Right renal cortex interstitium (tissue), 3 donors: Measurements from ENCODE around the gene MORN2. TPM values are rescaled to one million over a fixed set of nuclear protein-coding genes. Genes with fewer than 3 reads are reported as not detected.
"Not testable (repeated sequence)": the region's sequence is repeated elsewhere in the genome, so short reads cannot be mapped to it uniquely, and the experiment has no call there.

ENCODE experiments used
- DNase-seq, 3 donors: peaks; one replicate each; pipeline ENCODE4 v3.0.0-alpha.2; 2013; ENCODE audit warnings: low read depth in 3 of 3, low spot score in 2 of 3
- polyA plus RNA-seq, 3 donors: library from polyadenylated mRNA; unstranded; fragments of 120-200 nt; gene quantifications; one replicate each; pipeline ENCODE4 v1.2.1, GENCODE V29; 2013; ENCODE audit not compliant: insufficient read length in 3 of 3

The MORN2 gene
- 10 to 100 TPM; 59.6 to 63.6 (median 60.8) TPM for polyA plus RNA-seq

GRCh38 chr2:38875576-38876367 lies at the start of gene MORN2, which contains the start of gene DHX57:
MORN2 (plus strand) TSS chr2:38875976.
DHX57 (minus strand) TSS chr2:38875934; CDS start chr2:38868405, 7,529 bp downstream.
- DNase-seq = peak; percentile 74 to 85 (median 74)

GRCh38 chr2:38827539-38828145 lies 48.1 kb upstream of the MORN2 start:
- not testable (repeated sequence) for DNase-seq

- no peak for DNase-seq
These were observed 47.3 kb upstream of the MORN2 start for GRCh38 chr2:38828460-38828859.

GRCh38 chr2:38829971-38830370 lies 45.8 kb upstream of the MORN2 start:
- no peak for DNase-seq

GRCh38 chr2:38830526-38831159 lies 45.1 kb upstream of the MORN2 start:
- no peak for DNase-seq

- no peak for DNase-seq
These were observed 40.7 kb upstream of the MORN2 start for GRCh38 chr2:38835015-38835601.

- DNase-seq = no peak
These were observed 39.8 kb upstream of the MORN2 start for GRCh38 chr2:38835990-38836389.

- no peak for DNase-seq
These were observed 39.0 kb upstream of the MORN2 start for GRCh38 chr2:38836791-38837190.

- DNase-seq = no peak
These were observed 25.7 kb upstream of the MORN2 start for GRCh38 chr2:38850045-38850444.

- DNase-seq = no peak
These were observed 19.6 kb upstream of the MORN2 start for GRCh38 chr2:38856165-38856564.

- no peak for DNase-seq
These were observed 13.3 kb upstream of the MORN2 start for GRCh38 chr2:38862476-38862875.

GRCh38 chr2:38863061-38863695 lies 12.6 kb upstream of the MORN2 start:
- DNase-seq = no peak

GRCh38 chr2:38866773-38867443 lies 8.9 kb upstream of the MORN2 start:
- DNase-seq = no peak

GRCh38 chr2:38871432-38871831 lies 4.3 kb upstream of the MORN2 start:
- no peak for DNase-seq

- no peak for DNase-seq
These were observed 2.0 kb upstream of the MORN2 start for GRCh38 chr2:38873763-38874162.

- peak in 1 of 3 donors; percentile 15 for DNase-seq
These were observed 575 bp upstream of the MORN2 start for GRCh38 chr2:38875227-38875575.

- no peak for DNase-seq
These were observed 631 bp downstream of the MORN2 start for GRCh38 chr2:38876407-38876806.

- DNase-seq = no peak
These were observed 10.3 kb downstream of the MORN2 start for GRCh38 chr2:38886063-38886462.

GRCh38 chr2:38887347-38887746 lies 11.6 kb downstream of the MORN2 start:
- DNase-seq = no peak

GRCh38 chr2:38887902-38888554 lies 12.3 kb downstream of the MORN2 start:
- no peak for DNase-seq
